Measurements from ENCODE around the gene DDX27. TPM values are rescaled to one million over a fixed set of nuclear protein-coding genes. Genes with fewer than 3 reads are reported as not detected.
"Not testable (repeated sequence)": the region's sequence is repeated elsewhere in the genome, so short reads cannot be mapped to it uniquely, and the experiment has no call there.

The DDX27 gene
- total and polyA plus RNA-seq, 4 donors, result 16.3 to 32.3 (median 24.9) TPM

DNA sequence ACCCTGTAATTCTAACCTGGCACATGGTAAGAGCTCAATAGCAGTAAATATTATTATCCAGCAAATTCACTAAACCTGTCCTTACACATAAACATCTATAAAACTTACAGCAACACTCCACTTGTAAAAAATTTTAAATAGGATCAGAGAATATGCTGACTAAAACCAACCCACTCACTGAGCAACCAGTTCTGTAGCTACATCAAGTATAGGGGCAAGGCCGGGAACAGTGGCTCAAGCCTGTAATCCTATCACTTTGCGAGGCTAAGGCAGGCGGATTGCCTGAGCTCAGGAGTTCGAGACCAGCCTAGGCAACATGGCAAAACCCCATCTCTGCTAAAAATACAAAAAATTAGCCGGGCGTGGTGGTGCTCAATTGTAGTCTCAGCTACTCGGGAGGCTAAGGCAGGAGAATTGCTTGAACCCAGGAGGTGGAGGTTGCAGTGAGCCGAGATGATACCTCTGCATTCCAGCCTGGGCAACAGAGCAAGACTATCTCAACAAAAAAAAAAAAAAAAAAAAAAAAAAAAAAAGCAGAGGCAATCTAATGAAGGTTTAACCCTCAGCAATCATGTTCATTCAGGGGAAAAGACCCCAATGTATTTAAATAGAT lies 37.8 kb upstream of the DDX27 start:
- DNase-seq, result peak in 1 of 2 donors; percentile 48
- no peak for ATAC-seq (ENCODE audit: low FRiP score)
- peak overlapping the region in 1 of 2 donors; percentile 25 for H3K27ac ChIP-seq (ENCODE audit: low read depth in 1 of 2, low read length in 2 of 2)
- no peaks in the 10 kb centered on the region for H3K9me3 ChIP-seq (ENCODE audit: control insufficient read depth, low read length)
- no peaks in the 10 kb centered on the region for H3K36me3 ChIP-seq (ENCODE audit: control insufficient read depth in 1 of 2, insufficient read depth in 2 of 2, low read length in 1 of 2)
- 83 to 84% methylated on average over 8 of the region's 8 CpGs for WGBS, 2 donors
- no peak overlapping the region for H3K4me3 ChIP-seq (ENCODE audit: low read length in 2 of 2)
- intact Hi-C loops (cut with DNase I), result loop anchor here in 1 of 2 donors (10.0 kb wide), 1 partner anchor 47 kb away; no protein-coding TSS in a partner anchor
- peaks cover 0 to 3% of the 10 kb centered on the region in 2 donors for H3K4me1 ChIP-seq (ENCODE audit: control insufficient read depth in 1 of 2, insufficient read depth in 2 of 2, low read length in 2 of 2)
- H3K27me3 ChIP-seq (ENCODE audit: control insufficient read depth in 1 of 2, insufficient read depth in 2 of 2, low read length in 1 of 2), result no peaks in the 10 kb centered on the region

DNA sequence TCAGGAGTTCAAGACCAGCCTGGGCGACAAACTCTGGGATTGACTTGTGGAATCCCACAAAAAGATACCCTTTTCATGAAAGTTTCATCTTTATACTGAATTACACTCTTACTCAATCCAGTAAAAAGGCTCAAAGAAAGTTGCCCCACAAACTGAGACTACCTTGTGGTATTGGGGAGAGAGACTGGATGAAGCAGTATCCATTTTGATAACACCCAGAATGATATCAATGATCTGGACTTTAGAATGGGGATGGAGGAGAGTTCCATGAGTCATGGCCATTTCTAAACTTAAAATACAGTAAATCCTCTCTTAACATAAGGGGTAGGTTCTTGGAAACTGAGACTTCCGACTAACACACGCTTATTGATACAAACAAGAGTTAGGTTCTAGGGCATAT lies 35.8 kb upstream of the DDX27 start:
- Histone ChIP-seq H3K4me1 (ENCODE audit: control insufficient read depth in 1 of 2, insufficient read depth in 2 of 2, low read length in 2 of 2) (peaks cover 0 to 3% of the 10 kb centered on the region in 2 donors), H3K27me3 (ENCODE audit: control insufficient read depth in 1 of 2, insufficient read depth in 2 of 2, low read length in 1 of 2) (no peaks in the 10 kb centered on the region), H3K4me3 (ENCODE audit: low read length in 2 of 2) (no peak overlapping the region), H3K9me3 (ENCODE audit: control insufficient read depth, low read length) (no peaks in the 10 kb centered on the region), H3K27ac (ENCODE audit: low read depth in 1 of 2, low read length in 2 of 2) (no peak overlapping the region), H3K36me3 (ENCODE audit: control insufficient read depth in 1 of 2, insufficient read depth in 2 of 2, low read length in 1 of 2) (no peaks in the 10 kb centered on the region)
- WGBS, 2 donors, result 96 to 99% methylated on average over 3 of the region's 3 CpGs
- ATAC-seq (ENCODE audit: low FRiP score) (no peak), DNase-seq (no peak)
- intact Hi-C loops (cut with DNase I), result loop anchor here in 1 of 2 donors (10.0 kb wide), 1 partner anchor 49 kb away; no protein-coding TSS in a partner anchor

DNA sequence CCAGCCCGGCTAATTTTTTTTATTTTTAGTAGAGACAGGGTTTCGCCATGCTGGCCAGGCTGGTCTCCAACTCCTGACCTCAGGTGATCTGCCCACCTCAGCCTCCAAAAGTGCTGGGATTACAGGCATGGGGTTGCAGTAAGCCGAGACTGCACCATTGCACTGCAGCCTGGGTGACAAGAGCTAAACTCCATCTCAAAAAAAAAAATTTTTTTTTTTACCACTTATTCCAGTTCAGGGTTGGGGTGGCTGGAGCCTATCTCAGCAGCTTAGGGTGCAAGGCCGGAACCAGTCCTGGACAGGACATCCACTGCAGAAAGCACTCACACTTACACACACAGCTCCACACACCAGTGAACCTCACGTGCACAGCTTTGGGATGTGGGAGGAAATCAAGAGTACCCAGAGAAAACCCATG lies 35.1 kb upstream of the DDX27 start:
- ATAC-seq (ENCODE audit: low FRiP score); H3K36me3 ChIP-seq (ENCODE audit: control insufficient read depth in 1 of 2, insufficient read depth in 2 of 2, low read length in 1 of 2); H3K27ac ChIP-seq (ENCODE audit: low read depth in 1 of 2, low read length in 2 of 2); H3K4me3 ChIP-seq (ENCODE audit: low read length in 2 of 2); H3K9me3 ChIP-seq (ENCODE audit: control insufficient read depth, low read length); H3K27me3 ChIP-seq (ENCODE audit: control insufficient read depth in 1 of 2, insufficient read depth in 2 of 2, low read length in 1 of 2); H3K4me1 ChIP-seq (ENCODE audit: control insufficient read depth in 1 of 2, insufficient read depth in 2 of 2, low read length in 2 of 2): not testable (repeated sequence)
- intact Hi-C loops (cut with DNase I), result loop anchor here in 1 of 2 donors (10.0 kb wide), 1 partner anchor 49 kb away; no protein-coding TSS in a partner anchor
- DNase-seq, result peak in 1 of 2 donors; percentile 16
- WGBS, 2 donors, result 84 to 86% methylated on average over 5 of the region's 5 CpGs

DNA sequence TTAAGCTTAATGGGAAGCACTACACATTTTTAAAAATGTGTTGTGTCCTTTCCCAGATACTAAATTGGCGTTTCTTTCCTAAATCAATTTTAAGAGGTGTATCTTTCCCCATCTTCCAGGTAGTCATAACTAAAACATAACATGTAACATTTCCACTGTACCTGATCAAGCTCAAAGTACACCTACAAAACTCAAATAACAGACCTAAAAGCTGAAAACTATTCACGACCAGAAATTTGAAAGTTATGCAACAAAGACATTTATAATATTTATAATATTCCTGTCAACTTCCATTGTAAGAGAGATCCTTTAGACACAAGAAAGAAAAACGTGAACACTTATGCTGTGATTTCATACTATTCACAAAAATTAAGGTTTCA lies 34.5 kb upstream of the DDX27 start:
- no peak overlapping the region for H3K4me3 ChIP-seq (ENCODE audit: low read length in 2 of 2)
- H3K9me3 ChIP-seq (ENCODE audit: control insufficient read depth, low read length), result no peaks in the 10 kb centered on the region
- H3K36me3 ChIP-seq (ENCODE audit: control insufficient read depth in 1 of 2, insufficient read depth in 2 of 2, low read length in 1 of 2), result no peaks in the 10 kb centered on the region
- peaks cover 0 to 3% of the 10 kb centered on the region in 2 donors for H3K4me1 ChIP-seq (ENCODE audit: control insufficient read depth in 1 of 2, insufficient read depth in 2 of 2, low read length in 2 of 2)
- H3K27ac ChIP-seq (ENCODE audit: low read depth in 1 of 2, low read length in 2 of 2), result no peak overlapping the region
- no peak for DNase-seq
- intact Hi-C loops (cut with DNase I), result loop anchor here in 1 of 2 donors (10.0 kb wide), 1 partner anchor 50 kb away; no protein-coding TSS in a partner anchor
- 43 to 46% methylated on average over 3 of the region's 3 CpGs for WGBS, 2 donors
- no peak for ATAC-seq (ENCODE audit: low FRiP score)
- no peaks in the 10 kb centered on the region for H3K27me3 ChIP-seq (ENCODE audit: control insufficient read depth in 1 of 2, insufficient read depth in 2 of 2, low read length in 1 of 2)

DNA sequence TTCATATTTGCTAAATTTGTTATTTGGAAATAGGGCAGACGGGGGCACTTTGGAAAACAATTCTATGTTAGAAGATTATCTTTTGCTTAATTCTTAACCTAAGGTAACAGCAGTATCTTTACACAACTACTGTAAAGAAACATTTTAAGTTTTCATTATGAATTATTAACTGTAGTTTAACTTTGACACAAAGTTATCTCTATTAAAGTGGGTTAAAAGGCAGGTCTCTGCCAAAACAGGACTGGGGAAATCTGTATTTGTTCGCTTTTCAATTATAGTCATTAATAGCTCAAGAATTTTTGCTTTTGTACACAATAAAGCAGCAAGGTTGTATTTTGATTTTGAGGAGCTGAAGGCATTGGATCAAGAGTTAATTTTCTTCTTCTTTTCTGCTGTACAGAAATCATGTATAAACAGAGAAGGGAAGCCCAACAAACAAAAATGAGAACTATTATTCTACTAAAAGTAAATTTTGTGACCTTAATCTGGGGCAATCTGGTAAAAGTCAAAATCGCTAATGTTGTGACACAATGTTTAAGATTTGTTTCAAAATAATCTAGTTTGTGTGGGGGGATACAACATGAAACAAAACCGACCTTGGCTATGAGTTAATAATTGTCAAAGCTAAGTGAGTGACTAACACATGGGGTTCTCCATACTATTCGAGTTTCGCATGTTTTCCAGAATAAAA lies 34.0 kb upstream of the DDX27 start:
- no peak overlapping the region for H3K27ac ChIP-seq (ENCODE audit: low read depth in 1 of 2, low read length in 2 of 2)
- ATAC-seq (ENCODE audit: low FRiP score), result no peak

DNA sequence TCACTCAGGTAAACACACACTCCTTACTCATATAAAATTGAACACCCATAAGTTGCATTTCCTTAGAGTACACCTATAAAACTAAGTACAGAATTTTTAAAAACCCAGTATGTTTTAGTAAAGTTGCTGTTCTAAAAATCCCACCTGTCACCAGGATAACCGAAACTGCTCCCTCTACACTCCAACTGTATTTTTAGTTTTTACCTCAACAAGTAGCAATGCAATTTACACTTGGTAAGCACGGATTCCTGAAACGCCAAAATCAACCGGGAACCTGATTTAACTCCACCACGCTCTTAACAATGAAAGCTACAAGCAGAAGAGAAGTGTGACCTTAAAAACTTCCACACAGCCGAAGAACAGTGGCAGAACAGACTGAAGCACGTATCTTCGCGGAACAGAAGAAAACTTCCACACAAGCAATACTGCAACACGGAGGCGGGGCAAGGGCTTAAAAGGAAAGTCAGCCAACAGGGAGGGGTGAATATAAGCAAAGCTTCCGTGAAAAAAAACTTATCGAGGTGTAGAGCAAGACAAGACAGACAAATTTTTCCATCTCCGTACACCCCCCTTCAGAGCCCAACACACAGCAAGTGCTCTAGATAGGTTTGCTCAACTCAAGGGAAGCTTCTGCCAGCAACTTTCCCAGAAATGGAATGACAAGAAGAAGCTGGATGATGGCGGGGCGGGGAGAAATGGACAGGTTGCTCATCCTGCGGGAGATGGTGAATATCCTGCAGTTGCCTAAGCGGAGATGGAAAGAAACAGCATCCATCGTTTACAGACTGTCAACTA lies 32.5 kb upstream of the DDX27 start:
- DNase-seq (peak; percentile 69 to 71), ATAC-seq (ENCODE audit: low FRiP score) (no peak)
- no peaks in the 10 kb centered on the region for H3K36me3 ChIP-seq (ENCODE audit: control insufficient read depth in 1 of 2, insufficient read depth in 2 of 2, low read length in 1 of 2)
- no peaks in the 10 kb centered on the region for H3K27me3 ChIP-seq (ENCODE audit: control insufficient read depth in 1 of 2, insufficient read depth in 2 of 2, low read length in 1 of 2)
- peak overlapping the region; percentile 55 to 67 for H3K27ac ChIP-seq (ENCODE audit: low read depth in 1 of 2, low read length in 2 of 2)
- H3K4me3 ChIP-seq (ENCODE audit: low read length in 2 of 2), result peak overlapping the region; percentile 95 to 98
- WGBS, 2 donors, result 0% methylated on average over 19 of the region's 19 CpGs
- intact Hi-C loops (cut with DNase I), result loop anchor here in 1 of 2 donors (10.0 kb wide), 1 partner anchor 52 kb away; no protein-coding TSS in a partner anchor
- H3K4me1 ChIP-seq (ENCODE audit: control insufficient read depth in 1 of 2, insufficient read depth in 2 of 2, low read length in 2 of 2), result no peaks in the 10 kb centered on the region
- H3K9me3 ChIP-seq (ENCODE audit: control insufficient read depth, low read length), result no peaks in the 10 kb centered on the region

More for the DNA sequence above, 34.0 kb upstream of the DDX27 start:
- H3K9me3 ChIP-seq (ENCODE audit: control insufficient read depth, low read length), result no peaks in the 10 kb centered on the region
- 71 to 74% methylated on average over 6 of the region's 6 CpGs for WGBS, 2 donors
- no peaks in the 10 kb centered on the region for H3K27me3 ChIP-seq (ENCODE audit: control insufficient read depth in 1 of 2, insufficient read depth in 2 of 2, low read length in 1 of 2)
- no peaks in the 10 kb centered on the region for H3K4me1 ChIP-seq (ENCODE audit: control insufficient read depth in 1 of 2, insufficient read depth in 2 of 2, low read length in 2 of 2)
- no peak for DNase-seq
- intact Hi-C loops (cut with DNase I), result loop anchor here in 1 of 2 donors (10.0 kb wide), 1 partner anchor 50 kb away; no protein-coding TSS in a partner anchor
- no peaks in the 10 kb centered on the region for H3K36me3 ChIP-seq (ENCODE audit: control insufficient read depth in 1 of 2, insufficient read depth in 2 of 2, low read length in 1 of 2)
- no peak overlapping the region for H3K4me3 ChIP-seq (ENCODE audit: low read length in 2 of 2)

DNA sequence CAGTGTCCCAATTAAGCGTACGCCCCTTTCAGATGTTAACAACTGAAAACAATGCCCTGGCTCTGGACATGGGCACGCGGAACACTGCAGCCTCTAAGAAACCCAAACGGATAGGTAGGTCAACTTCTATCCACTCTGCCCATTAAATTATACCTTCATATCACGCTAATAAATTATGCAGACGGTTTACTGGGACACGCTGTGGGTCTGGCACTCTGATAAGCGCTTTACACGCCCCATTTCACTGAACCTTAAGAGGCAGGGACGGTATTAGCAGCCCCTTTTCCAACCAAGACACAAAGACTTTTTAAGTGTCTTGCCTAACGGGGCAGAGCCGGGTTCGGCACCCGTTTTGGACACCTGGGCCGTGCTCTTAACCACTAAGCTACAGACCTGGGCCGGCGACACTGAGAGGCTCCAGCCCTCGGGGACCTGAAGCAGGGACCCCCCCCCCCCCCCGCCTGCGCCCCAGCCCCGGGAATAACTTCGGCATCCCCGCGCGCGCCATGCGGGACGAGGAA lies 31.8 kb upstream of the DDX27 start:
- Histone ChIP-seq H3K36me3 (ENCODE audit: control insufficient read depth in 1 of 2, insufficient read depth in 2 of 2, low read length in 1 of 2) (no peaks in the 10 kb centered on the region), H3K27ac (ENCODE audit: low read depth in 1 of 2, low read length in 2 of 2) (peak overlapping the region; percentile 58 to 67), H3K4me3 (ENCODE audit: low read length in 2 of 2) (peak overlapping the region; percentile 95 to 98), H3K9me3 (ENCODE audit: control insufficient read depth, low read length) (no peaks in the 10 kb centered on the region), H3K27me3 (ENCODE audit: control insufficient read depth in 1 of 2, insufficient read depth in 2 of 2, low read length in 1 of 2) (no peaks in the 10 kb centered on the region), H3K4me1 (ENCODE audit: control insufficient read depth in 1 of 2, insufficient read depth in 2 of 2, low read length in 2 of 2) (no peaks in the 10 kb centered on the region)
- intact Hi-C loops (cut with DNase I), result loop anchor here in 1 of 2 donors (10.0 kb wide), 1 partner anchor 53 kb away; no protein-coding TSS in a partner anchor
- peak; percentile 2 for ATAC-seq (ENCODE audit: low FRiP score)
- WGBS, 2 donors, result 0% methylated on average over 29 of the region's 29 CpGs
- peak in 1 of 2 donors; percentile 55 for DNase-seq
